GM03348 (cell line): ENCODE data around the gene GPC6.
"Not testable (repeated sequence)": the region's sequence is repeated elsewhere in the genome, so short reads cannot be mapped to it uniquely, and the experiment has no call there.

Source experiments
- DNase-seq: peaks from one replicate; pipeline ENCODE4 v3.0.0; 2012; ENCODE audit warnings: low spot score

GPC6 gene

GRCh38 chr13:93226623-93227279 is at the start of gene GPC6:
Gene GPC6 (plus strand): TSS chr13:93226807.
- peak; percentile 77 for DNase-seq

GRCh38 chr13:93180356-93180969 is 46.1 kb upstream of the GPC6 start:
- DNase-seq: peak; percentile 29

GRCh38 chr13:93182406-93182805 is 44.2 kb upstream of the GPC6 start:
- no peak for DNase-seq

- no peak for DNase-seq
Observed at GRCh38 chr13:93183302-93183701, 43.3 kb upstream of the GPC6 start.

- DNase-seq: no peak
Observed at GRCh38 chr13:93190006-93190405, 36.6 kb upstream of the GPC6 start.

- DNase-seq: no peak
Observed at GRCh38 chr13:93193682-93194081, 32.9 kb upstream of the GPC6 start.

- no peak for DNase-seq
Observed at GRCh38 chr13:93199856-93200255, 26.8 kb upstream of the GPC6 start.

GRCh38 chr13:93200626-93201025 is 26.0 kb upstream of the GPC6 start:
- no peak for DNase-seq

GRCh38 chr13:93201992-93202558 is 24.5 kb upstream of the GPC6 start:
- DNase-seq: no peak

GRCh38 chr13:93206778-93207392 is 19.7 kb upstream of the GPC6 start:
- not testable (repeated sequence) for DNase-seq

GRCh38 chr13:93216122-93216521 is 10.5 kb upstream of the GPC6 start:
- no peak for DNase-seq

- no peak for DNase-seq
Observed at GRCh38 chr13:93217721-93218261, 8.8 kb upstream of the GPC6 start.

- no peak for DNase-seq
Observed at GRCh38 chr13:93218583-93218982, 8.0 kb upstream of the GPC6 start.

- DNase-seq: no peak
Observed at GRCh38 chr13:93220073-93220472, 6.5 kb upstream of the GPC6 start.

- no peak for DNase-seq
Observed at GRCh38 chr13:93222976-93223375, 3.6 kb upstream of the GPC6 start.

- DNase-seq: peak; percentile 56
Observed at GRCh38 chr13:93224535-93224934, 2.1 kb upstream of the GPC6 start.

- no peak for DNase-seq
Observed at GRCh38 chr13:93225610-93226009, 997 bp upstream of the GPC6 start.

- peak; percentile 27 for DNase-seq
Observed at GRCh38 chr13:93226065-93226622, 463 bp upstream of the GPC6 start.

- DNase-seq: peak; percentile 56
Observed at GRCh38 chr13:93227280-93227877, 772 bp downstream of the GPC6 start.

GRCh38 chr13:93227878-93228642 is 1.5 kb downstream of the GPC6 start:
- DNase-seq: peak; percentile 84

- DNase-seq: no peak
Observed at GRCh38 chr13:93228643-93228937, 2.0 kb downstream of the GPC6 start.
